HepG2 (cell line): ENCODE results near the gene DDN. TPM values are rescaled to one million over a fixed set of nuclear protein-coding genes. Genes with fewer than 3 reads are reported as not detected.

ENCODE experiments used
- ATAC-seq: fragments of 200-7000 bp; cut with Tn5 transposase; 3 replicates; pipeline ENCODE4 v1.9.1; 2020; ENCODE audit warnings: mild to moderate bottlenecking, moderate library complexity
- BruUV-seq: library from RNA; stranded (reverse); fragments of 400-500 nt; replicated peaks from 2 replicates; lab custom pipeline; 2021; lab: Mats Ljungman, UMichigan
- CTCF ChIA-PET: fragments of 300-600 bp; formaldehyde crosslinking; extraction: SDS; loops from one replicate; lab custom pipeline; 2021; ENCODE audit warnings: low total read pairs, inconsistent platforms, low intra/inter-chr PET ratio; lab: Yijun Ruan, JAX
- POLR2A ChIA-PET: fragments of 350-600 bp; sonication (Branson Sonifier 250); formaldehyde crosslinking; loops from one replicate; lab custom pipeline; 2020; ENCODE audit warnings: antibody characterized with exemption, inconsistent platforms; lab: Yijun Ruan, JAX
- DNase-seq: peaks from one replicate; pipeline ENCODE4 v3.0.0-alpha.2; 2015; ENCODE audit warnings: low spot score
- FAIRE-seq: peaks from 3 replicates; lab custom pipeline; 2011; peaks lifted over from hg19 to GRCh38; lab: Jason Lieb, UNC
- H2AFZ ChIP-seq: one replicate; pipeline ENCODE4 v1.6.1; 2011; ENCODE audit warnings: low read length, inconsistent platforms
- H3K27ac ChIP-seq: fragments of 300-600 bp; 3 replicates; pipeline ENCODE4 v1.8.0; 2011; ENCODE audit warnings: mixed run types, mild to moderate bottlenecking, mixed read lengths, low read length, inconsistent platforms; ENCODE audit not compliant: insufficient read depth; ENCODE audit errors: extremely low read length
- H3K27me3 ChIP-seq, 2 experiments: fragments of 200-600 bp in 1 of 2; 2 replicates in 1 of 2; 3 replicates in 1 of 2; pipeline versions ENCODE4 v1.6.0 to v1.8.0; 2011; ENCODE audit warnings: low read length in 2 of 2, mild to moderate bottlenecking in 2 of 2, moderate library complexity in 2 of 2, inconsistent platforms in 1 of 2; ENCODE audit not compliant: insufficient read depth in 2 of 2, control insufficient read depth in 1 of 2
- H3K36me3 ChIP-seq, 2 experiments: fragments of 200-600 bp in 1 of 2; replicated peaks in 1 of 2; 2 replicates in 1 of 2; 3 replicates in 1 of 2; pipeline versions ENCODE4 v1.5.1 to v1.8.0; 2011; ENCODE audit warnings: low read length in 2 of 2, inconsistent platforms in 1 of 2; ENCODE audit not compliant: insufficient read depth in 2 of 2, control insufficient read depth in 1 of 2
- H3K4me1 ChIP-seq: 2 replicates; pipeline ENCODE4 v1.5.1; 2012; ENCODE audit warnings: low read length, inconsistent platforms; ENCODE audit not compliant: insufficient read depth
- H3K4me2 ChIP-seq: 2 replicates; pipeline ENCODE4 v1.6.0; 2011; ENCODE audit warnings: low read depth, low read length, inconsistent platforms
- H3K4me3 ChIP-seq, 3 experiments: fragments of 200-600 bp in 1 of 3; sonication (generic), shearing (Covaris generic) in 1 of 3; replicated peaks in 1 of 3; 2 replicates each; pipeline ENCODE4 v1.5.1; 2011 to 2016; ENCODE audit warnings: low read length in 3 of 3, inconsistent platforms in 2 of 3, low read depth in 2 of 3, mild to moderate bottlenecking in 2 of 3, control low read depth in 1 of 3, mixed read lengths in 1 of 3; ENCODE audit not compliant: insufficient read depth in 1 of 3
- H3K79me2 ChIP-seq: one replicate; pipeline ENCODE4 v1.6.1; 2011; ENCODE audit warnings: low read length, inconsistent platforms; ENCODE audit not compliant: insufficient read depth
- H3K9ac ChIP-seq: 2 replicates; pipeline ENCODE4 v1.6.0; 2011; ENCODE audit warnings: mild to moderate bottlenecking, low read depth, low read length, inconsistent platforms; ENCODE audit not compliant: insufficient read depth
- H3K9me3 ChIP-seq: 2 replicates; pipeline ENCODE4 v1.5.1; 2012; ENCODE audit warnings: mild to moderate bottlenecking, low read length
- H4K20me1 ChIP-seq: 2 replicates; pipeline ENCODE4 v1.6.0; 2011; ENCODE audit warnings: inconsistent platforms, mild to moderate bottlenecking, low read length, moderate library complexity; ENCODE audit not compliant: insufficient read depth
- CENPT ChIP-seq: sonication (generic); formaldehyde crosslinking; IDR thresholded peaks from 2 replicates; pipeline ENCODE4 v1.8.0; 2022; ENCODE audit warnings: low read depth, mild to moderate bottlenecking, moderate library complexity, missing genetic modification reagents
- HHEX ChIP-seq: IDR thresholded peaks from 2 replicates; pipeline ENCODE4 v1.6.1; 2016; ENCODE audit warnings: control low read depth
- ISX ChIP-seq: sonication (generic); formaldehyde crosslinking; conservative IDR thresholded peaks from 2 replicates; pipeline ENCODE4 v1.5.0; 2020; ENCODE audit warnings: missing genetic modification reagents
- KAT8 ChIP-seq: IDR thresholded peaks from 2 replicates; pipeline ENCODE4 v1.6.1; 2016; ENCODE audit warnings: missing genetic modification reagents, missing compliant biosample characterization
- NFIB ChIP-seq: sonication (generic); formaldehyde crosslinking; IDR thresholded peaks from 2 replicates; pipeline ENCODE4 v1.9.0; 2021; ENCODE audit warnings: missing genetic modification reagents, mild to moderate bottlenecking, borderline replicate concordance
- POGK ChIP-seq: sonication (generic); formaldehyde crosslinking; conservative IDR thresholded peaks from 2 replicates; pipeline ENCODE4 v1.8.0; 2022; ENCODE audit warnings: mild to moderate bottlenecking, moderate library complexity, missing genetic modification reagents
- ZBTB2 ChIP-seq: sonication (generic); formaldehyde crosslinking; IDR thresholded peaks from 2 replicates; pipeline ENCODE4 v1.8.0; 2022; ENCODE audit warnings: low read depth, missing genetic modification reagents
- ZBTB21 ChIP-seq: sonication (generic); formaldehyde crosslinking; IDR thresholded peaks from 2 replicates; pipeline ENCODE4 v1.4.0; 2020; ENCODE audit warnings: missing genetic modification reagents
- ZNF839 ChIP-seq: sonication (generic); formaldehyde crosslinking; IDR thresholded peaks from 2 replicates; pipeline ENCODE4 v1.4.0; 2020; ENCODE audit warnings: missing genetic modification reagents, mild to moderate bottlenecking, borderline replicate concordance
- WGBS: methylation state at CpG from one replicate; pipeline ENCODE4 v1.1.6; 2017; ENCODE audit warnings: low lambda C conversion rate; 5-methylcytosine and 5-hydroxymethylcytosine counted together
- in situ Hi-C: cut with HindIII; loops from 2 replicates; pipeline ENCODE4 v1.10.0; 2017; ENCODE audit warnings: low pct_unique_long_range_greater_than_20kb; ENCODE audit not compliant: extremely low pct_ligation_motif_present
- intact Hi-C: fragments of 100-400 bp; cut with micrococcal nuclease; formaldehyde crosslinking; loops from one replicate; pipeline ENCODE4 v1.10.0; 2022; ENCODE audit not compliant: unreplicated experiment
- polyA plus RNA-seq, 8 experiments: library from polyadenylated mRNA; depleted of rRNA in 3 of 8; stranded (reverse) in 7 of 8; unstranded in 1 of 8; fragments of >200 nt; fragmentation: Illumina TruSeq in 4 of 8; extraction: Trizol in 4 of 8; gene quantifications; 2 replicates each; pipeline versions ENCODE4 v1.2.1 to v1.2.3, GENCODE V29; 2011 to 2016; ENCODE audit warnings: low read depth in 4 of 8, missing spikeins in 1 of 8, mixed read lengths in 1 of 8; ENCODE audit not compliant: insufficient read depth in 1 of 8
- total RNA-seq, 5 experiments: library from RNA; depleted of rRNA; stranded (reverse); fragments of >200 nt; fragmentation: Illumina TruSeq; extraction: Trizol; gene quantifications; 2 replicates each; pipeline ENCODE4 v1.2.3, GENCODE V29; 2016; ENCODE audit warnings: low read depth in 1 of 5
- TF ChIP-seq, protein P1 (sequence below): sonication (generic); formaldehyde crosslinking; IDR thresholded peaks from 2 replicates; pipeline ENCODE4 v1.8.0; 2022; ENCODE audit warnings: mild to moderate bottlenecking, missing genetic modification reagents; ENCODE audit not compliant: insufficient replicate concordance
- TF ChIP-seq, protein P2 (sequence below): sonication (generic); formaldehyde crosslinking; IDR thresholded peaks from 2 replicates; pipeline ENCODE4 v1.4.0; 2020; ENCODE audit warnings: missing genetic modification reagents

Gene DDN
- total and polyA plus RNA-seq, 2 of the 13 experiments (the other 11 are each of a cell fraction or from before 2014, with no cell fraction given) = 0.24 to 0.53 TPM

- BruUV-seq = no TSS peak
- intact Hi-C loops = no loop called here
- Histone ChIP-seq H3K9me3 (no peaks in the 10 kb centered on the region), H3K27me3 (no peaks in the 10 kb centered on the region), H3K9ac (no peak overlapping the region), H3K27ac (no peak overlapping the region), H3K4me2 (no peak overlapping the region), H4K20me1 (peaks cover 5% of the 10 kb centered on the region; the same call in 1 of the 2 replicates), H3K36me3 (peaks cover 0 to 7% of the 10 kb centered on the region in 2 experiments; a peak in 2 of 5 replicates), H2AFZ (no peak overlapping the region), H3K79me2 (peaks cover 14% of the 10 kb centered on the region), H3K4me1 (peaks cover 61% of the 10 kb centered on the region), H3K4me3 (no peak overlapping the region)
- TF ChIP-seq HHEX (no peak), NFIB (no peak)
- TF ChIP-seq, protein P1, sequence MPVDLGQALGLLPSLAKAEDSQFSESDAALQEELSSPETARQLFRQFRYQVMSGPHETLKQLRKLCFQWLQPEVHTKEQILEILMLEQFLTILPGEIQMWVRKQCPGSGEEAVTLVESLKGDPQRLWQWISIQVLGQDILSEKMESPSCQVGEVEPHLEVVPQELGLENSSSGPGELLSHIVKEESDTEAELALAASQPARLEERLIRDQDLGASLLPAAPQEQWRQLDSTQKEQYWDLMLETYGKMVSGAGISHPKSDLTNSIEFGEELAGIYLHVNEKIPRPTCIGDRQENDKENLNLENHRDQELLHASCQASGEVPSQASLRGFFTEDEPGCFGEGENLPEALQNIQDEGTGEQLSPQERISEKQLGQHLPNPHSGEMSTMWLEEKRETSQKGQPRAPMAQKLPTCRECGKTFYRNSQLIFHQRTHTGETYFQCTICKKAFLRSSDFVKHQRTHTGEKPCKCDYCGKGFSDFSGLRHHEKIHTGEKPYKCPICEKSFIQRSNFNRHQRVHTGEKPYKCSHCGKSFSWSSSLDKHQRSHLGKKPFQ (CRISPR knock-in tag) = no peak
- TF ChIP-seq, protein P2, sequence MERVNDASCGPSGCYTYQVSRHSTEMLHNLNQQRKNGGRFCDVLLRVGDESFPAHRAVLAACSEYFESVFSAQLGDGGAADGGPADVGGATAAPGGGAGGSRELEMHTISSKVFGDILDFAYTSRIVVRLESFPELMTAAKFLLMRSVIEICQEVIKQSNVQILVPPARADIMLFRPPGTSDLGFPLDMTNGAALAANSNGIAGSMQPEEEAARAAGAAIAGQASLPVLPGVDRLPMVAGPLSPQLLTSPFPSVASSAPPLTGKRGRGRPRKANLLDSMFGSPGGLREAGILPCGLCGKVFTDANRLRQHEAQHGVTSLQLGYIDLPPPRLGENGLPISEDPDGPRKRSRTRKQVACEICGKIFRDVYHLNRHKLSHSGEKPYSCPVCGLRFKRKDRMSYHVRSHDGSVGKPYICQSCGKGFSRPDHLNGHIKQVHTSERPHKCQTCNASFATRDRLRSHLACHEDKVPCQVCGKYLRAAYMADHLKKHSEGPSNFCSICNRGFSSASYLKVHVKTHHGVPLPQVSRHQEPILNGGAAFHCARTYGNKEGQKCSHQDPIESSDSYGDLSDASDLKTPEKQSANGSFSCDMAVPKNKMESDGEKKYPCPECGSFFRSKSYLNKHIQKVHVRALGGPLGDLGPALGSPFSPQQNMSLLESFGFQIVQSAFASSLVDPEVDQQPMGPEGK (CRISPR knock-in tag) = no peak
- 97% methylated on average over 6 of the region's 6 CpGs for WGBS
- POLR2A ChIA-PET = no interaction called here
- no peak for DNase-seq
- in situ Hi-C loops = no loop called here
- no peak for FAIRE-seq
- ATAC-seq = no peak
- CTCF ChIA-PET = no interaction called here
Measured at GRCh38 chr12:48946943-48947342, 52.2 kb downstream of the DDN start.

GRCh38 chr12:48946205-48946604 lies 53.0 kb downstream of the DDN start:
- in situ Hi-C loops (no loop called here), intact Hi-C loops (no loop called here)
- no peak for FAIRE-seq
- ChIA-PET POLR2A (interaction anchor here (0.8 to 1.2 kb wide), 2 partner anchors 11 to 80 kb away, joined by 3 to 4 read pairs; partner anchors contain the start of genes ARF3 and RND1), CTCF (no interaction called here)
- no peaks in the 10 kb centered on the region for H3K27me3 ChIP-seq
- H3K4me2 ChIP-seq = no peak overlapping the region
- H3K27ac ChIP-seq = no peak overlapping the region
- H3K36me3 ChIP-seq = peaks cover 0 to 12% of the 10 kb centered on the region in 2 experiments; a peak in 2 of 5 replicates
- no TSS peak for BruUV-seq
- peaks cover 5% of the 10 kb centered on the region; the same call in 1 of the 2 replicates for H4K20me1 ChIP-seq
- DNase-seq = no peak
- H3K9me3 ChIP-seq = no peaks in the 10 kb centered on the region
- no peak for ATAC-seq
- no peak overlapping the region for H3K4me3 ChIP-seq
- peaks cover 69% of the 10 kb centered on the region for H3K4me1 ChIP-seq
- H3K9ac ChIP-seq = no peak overlapping the region
- H2AFZ ChIP-seq = no peak overlapping the region
- H3K79me2 ChIP-seq = peaks cover 12% of the 10 kb centered on the region
- no peak for TF ChIP-seq ISX (CRISPR knock-in tag)
- TF ChIP-seq ZNF839 (CRISPR knock-in tag) = no peak
- no peak for TF ChIP-seq CENPT (CRISPR knock-in tag)
- no peak for TF ChIP-seq ZBTB21 (CRISPR knock-in tag)
- TF ChIP-seq ZBTB2 = no peak
- TF ChIP-seq POGK (CRISPR knock-in tag) = no peak
- no peak for TF ChIP-seq KAT8 (CRISPR knock-in tag)
